GM18499 (cell line): Measurements from ENCODE around the gene SNAP91.
A peak's percentile ranks its signal among the peaks of the same experiment; 100 is the strongest.
"Not testable (repeated sequence)": the region's sequence is repeated elsewhere in the genome, so short reads cannot be mapped to it uniquely, and the experiment has no call there.

Experiments
- ATAC-seq: cut with Tn5 transposase; IDR thresholded peaks from one replicate; pipeline ENCODE4 v1.9.1; 2021; ENCODE audit warnings: moderate number of reproducible peaks; ENCODE audit not compliant: insufficient read depth, unreplicated experiment

The SNAP91 gene

GRCh38 chr6:83636800-83637199 lies 72.1 kb downstream of the SNAP91 start:
- ATAC-seq: no peak

GRCh38 chr6:83633609-83634008 lies 75.3 kb downstream of the SNAP91 start:
- ATAC-seq: no peak

GRCh38 chr6:83633149-83633548 lies 75.8 kb downstream of the SNAP91 start:
- ATAC-seq: no peak

DNA sequence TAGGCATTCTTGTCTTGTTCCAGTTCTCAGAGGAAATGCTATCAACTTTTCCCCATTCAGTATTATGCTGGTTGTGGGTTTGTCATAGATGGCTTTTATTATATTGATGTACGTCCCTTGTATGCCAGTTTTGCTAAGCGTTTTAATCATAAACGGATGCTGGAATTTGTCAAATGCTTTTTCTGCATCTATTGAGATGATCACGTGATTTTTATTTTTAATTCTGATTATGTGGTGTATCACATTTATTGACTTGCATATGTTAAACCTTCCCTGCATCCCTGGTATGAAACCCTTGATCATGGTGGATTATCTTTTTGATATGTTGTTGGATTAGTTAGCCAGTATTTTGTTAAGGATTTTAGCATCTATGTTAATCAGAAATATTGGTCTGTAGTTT lies 79.0 kb downstream of the SNAP91 start:
- ATAC-seq: not testable (repeated sequence)

DNA sequence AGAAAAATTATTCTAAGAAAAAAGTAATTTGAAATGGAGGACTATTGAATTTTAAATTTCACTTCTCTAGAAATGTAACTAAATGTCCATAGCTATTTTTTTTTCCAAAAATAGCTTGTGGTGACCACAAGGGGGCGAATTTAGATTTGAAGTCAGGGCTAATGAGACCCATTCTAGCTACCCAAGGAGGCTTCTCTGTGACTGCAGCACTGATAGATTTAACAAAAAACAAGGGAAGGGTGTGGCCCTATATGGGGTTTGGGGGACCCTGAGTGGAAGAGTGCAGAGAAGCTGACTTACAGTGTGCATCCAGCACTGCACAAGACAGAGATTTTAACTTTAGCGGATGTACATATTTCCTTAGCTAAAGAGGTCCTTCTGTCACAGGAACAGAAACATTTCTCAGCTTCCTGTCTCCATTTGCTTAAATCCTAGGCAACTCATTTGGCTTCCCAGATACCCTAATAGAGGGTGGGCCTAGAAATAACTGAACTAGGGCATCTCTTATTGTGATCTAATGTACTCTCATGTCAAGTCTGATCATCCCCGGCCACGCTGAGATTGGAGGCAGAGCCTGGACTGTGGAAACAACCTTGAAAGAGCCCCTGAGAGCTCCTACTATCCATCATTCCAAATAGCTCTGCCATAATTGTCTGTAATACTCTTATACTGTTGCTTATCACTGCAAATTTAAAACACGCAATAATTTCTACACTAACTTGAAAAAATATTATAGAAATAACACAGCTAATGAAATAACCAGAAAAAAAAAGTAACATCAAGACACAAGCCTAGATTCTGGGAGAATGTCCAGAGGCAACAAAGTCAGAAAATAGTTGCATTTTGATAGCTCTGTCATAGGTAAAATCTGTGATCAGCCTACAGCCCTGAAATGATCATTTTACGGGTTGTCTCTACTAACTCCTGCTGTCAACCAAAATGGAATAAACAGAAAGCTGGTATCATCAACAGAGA lies 93.6 kb downstream of the SNAP91 start:
- ATAC-seq: no peak

- ATAC-seq: no peak
Measured at GRCh38 chr6:83613378-83613777, 95.5 kb downstream of the SNAP91 start.

DNA sequence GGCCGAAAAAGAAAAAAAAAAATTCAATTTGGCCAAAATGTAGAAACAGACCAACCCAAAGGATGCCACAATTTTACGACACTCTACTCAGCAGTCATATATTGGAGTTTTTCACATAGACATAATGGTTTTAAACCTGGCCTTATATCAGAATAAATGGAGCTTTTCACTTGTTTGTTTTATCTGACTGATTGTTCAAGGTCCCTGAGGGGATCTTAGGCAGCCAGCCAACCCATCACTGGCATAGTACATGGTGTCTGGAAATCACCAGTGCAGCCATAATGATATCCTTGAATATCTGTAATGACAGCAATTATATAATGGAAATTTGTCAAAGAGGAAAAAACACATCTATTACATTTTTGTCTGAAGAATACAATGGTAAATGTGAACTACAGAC lies 99.7 kb downstream of the SNAP91 start:
- no peak for ATAC-seq

- no peak for ATAC-seq
Measured at GRCh38 chr6:83605517-83605916, 103.4 kb downstream of the SNAP91 start.

DNA sequence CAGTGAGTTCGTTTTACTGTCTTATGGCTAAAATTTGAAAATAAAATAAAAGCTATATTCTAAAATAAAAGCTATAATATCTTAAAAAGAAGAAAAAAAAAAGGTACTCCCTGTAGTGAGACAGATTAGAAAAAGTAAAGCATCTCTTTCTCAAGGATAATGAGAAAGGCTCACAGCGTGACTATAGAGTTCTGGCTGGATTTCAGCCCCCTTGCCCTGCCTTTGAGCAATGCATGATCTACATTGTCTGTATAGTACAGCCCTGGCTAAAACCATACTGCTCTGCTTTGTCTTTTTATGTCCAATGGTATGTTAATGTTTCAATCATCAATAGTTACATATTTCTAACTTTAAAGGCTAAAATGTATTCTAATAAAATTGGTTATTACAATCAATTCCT lies 105.3 kb downstream of the SNAP91 start:
- ATAC-seq: no peak

DNA sequence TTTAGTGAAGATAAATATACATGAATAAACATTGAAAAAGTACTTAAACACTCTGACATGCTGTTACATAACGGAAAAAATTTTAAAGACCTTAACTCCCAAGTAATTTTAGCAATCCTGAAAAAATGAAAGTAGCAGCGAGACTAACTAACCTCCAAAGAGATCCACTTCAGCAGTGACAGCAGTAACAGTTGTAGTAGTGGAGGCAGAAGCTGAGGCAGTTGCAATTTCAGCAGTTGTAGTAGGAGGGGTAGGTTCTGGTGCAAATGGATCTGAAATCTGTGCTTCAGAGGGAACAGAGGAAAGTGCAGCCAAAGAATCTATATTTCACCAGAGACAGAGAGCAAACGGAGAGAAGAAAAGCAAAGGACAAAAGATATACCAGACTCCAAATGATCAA lies 107.8 kb downstream of the SNAP91 start:
- no peak for ATAC-seq

GRCh38 chr6:83600459-83600858 lies 108.4 kb downstream of the SNAP91 start:
- ATAC-seq: no peak

- ATAC-seq: no peak
Measured at GRCh38 chr6:83597511-83597910, 111.4 kb downstream of the SNAP91 start.

GRCh38 chr6:83597051-83597450 lies 111.8 kb downstream of the SNAP91 start:
- ATAC-seq: no peak

DNA sequence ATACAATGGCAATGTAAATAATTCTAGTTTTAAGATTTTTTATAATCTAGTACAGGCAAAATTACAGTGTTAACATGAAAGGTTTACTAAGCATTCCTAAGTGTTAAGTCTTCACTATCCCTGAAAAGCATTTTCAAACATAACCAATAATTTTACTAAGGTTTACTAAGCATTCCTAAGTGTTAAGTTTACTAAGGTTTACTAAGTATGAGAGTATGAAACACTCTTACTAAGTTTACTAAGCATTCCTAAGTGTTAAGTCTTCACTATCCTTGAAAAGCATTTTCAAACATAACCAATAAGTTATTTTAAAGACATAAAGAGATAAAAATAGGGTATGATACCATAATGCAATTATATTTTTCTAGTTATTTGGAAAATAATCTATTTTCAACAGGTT lies 114.0 kb downstream of the SNAP91 start:
- no peak for ATAC-seq

- ATAC-seq: no peak
Measured at GRCh38 chr6:83593395-83593785, 115.5 kb downstream of the SNAP91 start.

GRCh38 chr6:83592770-83593394 lies 116.0 kb downstream of the SNAP91 start:
- ATAC-seq: peak; percentile 87

GRCh38 chr6:83590416-83590815 lies 118.5 kb downstream of the SNAP91 start:
- ATAC-seq: no peak

- ATAC-seq: no peak
Measured at GRCh38 chr6:83589076-83589475, 119.8 kb downstream of the SNAP91 start.

GRCh38 chr6:83578057-83578456 lies 130.8 kb downstream of the SNAP91 start:
- ATAC-seq: no peak

DNA sequence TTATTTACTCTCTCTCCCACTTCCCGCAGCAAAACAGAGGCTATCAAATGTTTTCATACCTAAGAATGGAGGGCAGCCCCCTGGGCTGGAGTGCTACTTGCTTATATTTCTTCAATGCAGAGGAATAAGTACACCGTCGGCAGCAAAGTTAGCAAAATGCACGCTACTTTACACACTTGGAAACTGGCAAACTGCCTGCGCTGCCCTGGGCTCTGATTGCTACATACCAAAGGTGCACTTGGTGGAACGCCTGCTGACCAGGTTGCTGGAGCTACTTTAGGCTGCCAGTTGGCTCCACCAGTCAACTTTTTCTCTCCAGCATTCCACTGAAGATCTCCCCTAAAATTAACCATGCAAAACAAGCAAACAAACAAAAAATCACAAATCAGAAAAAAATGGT lies 134.1 kb downstream of the SNAP91 start:
- ATAC-seq: no peak

DNA sequence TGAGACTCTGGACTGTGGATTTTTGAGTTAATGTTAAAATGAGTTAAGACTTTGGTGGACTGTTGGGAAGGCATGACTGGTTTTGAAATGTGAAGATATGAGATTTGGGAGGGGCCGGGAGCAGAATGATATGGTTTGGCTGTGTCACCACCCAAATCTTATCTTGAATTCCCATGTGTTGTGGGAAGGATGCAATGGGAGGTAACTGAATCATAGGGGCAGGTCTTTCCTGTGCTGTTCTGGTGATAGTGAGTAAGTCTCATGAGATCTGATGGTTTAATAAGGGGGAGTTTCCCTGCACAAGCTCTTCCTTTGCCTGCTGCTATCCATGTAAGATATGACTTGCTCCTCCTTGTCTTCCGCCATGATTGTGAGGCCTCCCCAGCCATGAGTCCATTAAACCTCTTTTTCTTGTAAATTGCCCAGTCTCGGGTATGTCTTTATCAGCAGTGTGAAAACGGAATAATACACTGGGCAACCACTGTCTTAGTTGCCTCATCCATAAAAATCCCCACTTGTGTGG lies 137.2 kb downstream of the SNAP91 start:
- ATAC-seq: not testable (repeated sequence)
